RWPE1 (cell line): ENCODE data around the gene C11orf24.

Experiments used
- CTCF ChIA-PET: fragments of 350-600 bp; sonication (Branson Sonifier 250); formaldehyde crosslinking; extraction: SDS; loops from one replicate; lab custom pipeline; 2021; lab: Yijun Ruan, JAX
- POLR2A ChIA-PET: fragments of 400-600 bp; formaldehyde crosslinking; extraction: SDS; loops from one replicate; lab custom pipeline; 2020; ENCODE audit warnings: antibody characterized with exemption; ENCODE audit not compliant: low non-redundant PET; lab: Yijun Ruan, JAX
- DNase-seq: peaks from one replicate; pipeline ENCODE4 v3.0.0; 2012; ENCODE audit warnings: low spot score
- H3K27ac ChIP-seq: fragments of 450-650 bp; 2 replicates; pipeline ENCODE4 v1.5.1; 2017
- CTCF ChIP-seq: fragments of 450-650 bp; conservative IDR thresholded peaks from 2 replicates; pipeline ENCODE4 v1.5.1; 2017; ENCODE audit warnings: low read depth, mild to moderate bottlenecking

C11orf24 gene

GRCh38 chr11:68221406-68221805 lies 50.4 kb downstream of the C11orf24 start:
- no peak overlapping the region for H3K27ac ChIP-seq
- no peak for DNase-seq
- ChIA-PET POLR2A (no interaction called here), CTCF (interaction anchor here (0.5 kb wide), 1 partner anchor 8 kb away, joined by 3 read pairs; no protein-coding TSS in a partner anchor)
- no peak for TF ChIP-seq CTCF

GRCh38 chr11:68216171-68216938 lies 55.4 kb downstream of the C11orf24 start:
- CTCF ChIA-PET = interaction anchor here (0.6 kb wide), 2 partner anchors 107 to 195 kb away, joined by 3 read pairs; no protein-coding TSS in a partner anchor
- H3K27ac ChIP-seq = 0 out of 2 replicates have a peak overlapping the region, but pooled peaks have one; percentile 5
- no peak for TF ChIP-seq CTCF
- DNase-seq = no peak
- POLR2A ChIA-PET = no interaction called here

- ChIA-PET POLR2A (no interaction called here), CTCF (interaction anchor here (0.6 to 0.7 kb wide), 2 partner anchors 11 to 102 kb away, joined by 3 read pairs; no protein-coding TSS in a partner anchor)
- TF ChIP-seq CTCF = no peak
- H3K27ac ChIP-seq = 0 out of 2 replicates have a peak overlapping the region, but pooled peaks have one; percentile 5
- DNase-seq = no peak
Observed at GRCh38 chr11:68215524-68216170, 56.1 kb downstream of the C11orf24 start.

GRCh38 chr11:68215087-68215445 lies 56.7 kb downstream of the C11orf24 start:
- no peak for TF ChIP-seq CTCF
- no peak for DNase-seq
- ChIA-PET CTCF (interaction anchor here (0.5 to 0.7 kb wide), 3 partner anchors 11 to 543 kb away, joined by 3 read pairs; no protein-coding TSS in a partner anchor), POLR2A (no interaction called here)
- H3K27ac ChIP-seq = no peak overlapping the region

GRCh38 chr11:68214173-68215086 lies 57.3 kb downstream of the C11orf24 start:
- TF ChIP-seq CTCF = no peak
- CTCF ChIA-PET = interaction anchor here (0.5 to 0.7 kb wide), 2 partner anchors 52 to 543 kb away, joined by 3 to 4 read pairs; no protein-coding TSS in a partner anchor
- POLR2A ChIA-PET = no interaction called here
- no peak for DNase-seq
- peak overlapping the region; percentile 98 for H3K27ac ChIP-seq
